GM18498 (cell line): Measurements from ENCODE around the gene FANCM.
A peak's percentile ranks its signal among the peaks of the same experiment; 100 is the strongest.
"Not testable (repeated sequence)": the region's sequence is repeated elsewhere in the genome, so short reads cannot be mapped to it uniquely, and the experiment has no call there.

ENCODE experiments used
- ATAC-seq: cut with Tn5 transposase; IDR thresholded peaks from one replicate; pipeline ENCODE4 v1.9.1; 2021; ENCODE audit warnings: mild to moderate bottlenecking, moderate library complexity; ENCODE audit not compliant: unreplicated experiment

The FANCM gene

DNA sequence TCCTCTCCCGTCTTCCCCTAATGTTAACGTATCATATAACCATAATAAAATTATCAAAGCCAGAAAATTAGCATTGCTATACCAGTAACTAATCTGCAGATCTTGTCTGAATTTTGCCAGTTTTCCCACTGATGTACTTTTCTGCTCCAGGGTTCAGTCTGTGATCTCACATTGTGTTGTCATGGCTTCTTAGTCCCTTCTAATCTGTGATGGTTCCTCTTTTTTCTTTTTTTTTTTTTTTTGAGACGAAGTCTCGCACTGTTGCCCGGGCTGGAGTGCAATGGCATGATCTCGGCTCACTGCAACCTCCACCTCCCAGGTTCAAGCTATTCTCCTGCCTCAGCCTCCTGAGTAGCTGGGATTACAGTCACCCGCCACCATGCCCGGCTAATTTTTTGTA, 6.4 kb downstream of the FANCM start:
- ATAC-seq: not testable (repeated sequence)

DNA sequence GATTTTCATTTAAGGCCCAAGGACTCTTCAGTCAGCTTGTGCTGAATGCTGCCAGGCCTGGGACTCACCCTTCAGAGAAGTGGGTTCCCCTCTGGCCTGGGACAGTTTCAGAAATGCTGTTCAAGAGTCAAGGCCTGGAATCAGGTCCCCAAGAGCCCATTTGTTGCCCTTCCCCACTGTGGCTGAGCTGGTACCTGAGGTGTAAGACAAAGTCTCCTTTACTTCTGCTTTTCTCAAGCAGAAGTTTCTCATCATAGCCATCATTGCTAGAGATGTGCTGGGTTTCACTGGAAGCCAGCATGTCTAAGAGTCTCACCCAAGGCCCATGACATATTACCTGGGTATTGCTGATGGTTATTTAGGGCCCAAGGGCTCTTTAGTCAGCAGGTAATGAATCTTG, 8.9 kb downstream of the FANCM start:
- ATAC-seq: peak; percentile 75

DNA sequence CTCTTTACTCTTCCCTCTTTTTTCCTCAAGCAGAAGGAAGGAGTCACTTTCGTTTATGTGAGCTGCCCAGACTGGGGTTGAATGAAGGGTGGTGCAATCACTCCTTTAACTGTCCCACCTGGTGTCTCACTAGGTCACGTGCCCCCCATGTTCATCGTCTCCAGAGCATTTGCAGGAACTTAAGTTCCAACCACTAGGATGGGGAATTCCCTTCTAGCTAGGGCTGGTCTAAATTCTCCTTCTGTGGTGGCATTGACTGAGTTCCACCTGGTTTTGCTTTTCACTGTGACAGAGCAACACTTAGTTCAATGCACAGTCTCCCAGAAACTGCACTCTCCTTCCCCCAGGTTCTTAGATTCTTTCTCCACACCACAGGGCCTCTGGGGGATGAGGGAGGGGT, 9.5 kb downstream of the FANCM start:
- ATAC-seq: peak; percentile 63

DNA sequence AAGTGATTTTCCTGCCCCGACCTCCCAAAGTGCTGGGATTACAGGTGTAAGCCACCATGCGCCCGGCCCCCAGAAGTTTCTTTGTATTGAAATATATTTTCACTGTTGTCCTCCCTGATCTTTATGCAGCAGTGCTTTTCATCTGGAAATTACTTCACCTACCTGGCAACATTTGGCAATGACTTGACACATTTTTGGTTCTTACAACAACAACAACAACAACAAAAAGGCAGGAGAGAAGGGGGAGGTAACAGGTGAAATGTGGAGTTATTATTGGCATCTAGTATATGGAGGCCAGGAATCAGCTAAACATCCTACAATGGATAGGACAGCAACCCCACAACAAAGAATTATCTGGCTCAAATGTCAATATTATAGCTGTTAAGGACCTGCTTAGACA, 13.9 kb downstream of the FANCM start:
- no peak for ATAC-seq

DNA sequence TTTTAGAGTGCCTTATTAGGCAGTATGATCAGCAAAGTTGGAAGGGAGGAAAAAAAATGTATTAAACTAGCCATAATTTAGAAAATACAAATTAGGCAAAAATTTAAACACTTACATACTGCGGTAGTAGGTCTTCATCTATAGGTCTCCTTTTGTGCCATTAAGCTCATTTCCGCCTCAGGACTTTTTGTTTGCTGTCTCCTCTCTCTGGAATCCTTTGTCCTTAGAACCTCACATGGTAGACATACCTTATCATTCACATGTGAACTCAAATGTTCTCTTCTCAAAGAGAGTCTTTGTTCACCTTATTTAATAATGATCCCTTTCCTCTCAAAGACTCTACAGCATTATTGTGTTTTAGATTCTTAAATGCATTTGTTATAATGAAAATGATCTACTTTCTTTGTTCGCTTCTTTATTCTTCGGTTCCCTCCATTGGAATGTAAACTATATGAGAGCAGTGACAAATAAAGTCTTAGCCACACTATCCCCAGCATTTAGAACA, 14.7 kb downstream of the FANCM start:
- no peak for ATAC-seq

DNA sequence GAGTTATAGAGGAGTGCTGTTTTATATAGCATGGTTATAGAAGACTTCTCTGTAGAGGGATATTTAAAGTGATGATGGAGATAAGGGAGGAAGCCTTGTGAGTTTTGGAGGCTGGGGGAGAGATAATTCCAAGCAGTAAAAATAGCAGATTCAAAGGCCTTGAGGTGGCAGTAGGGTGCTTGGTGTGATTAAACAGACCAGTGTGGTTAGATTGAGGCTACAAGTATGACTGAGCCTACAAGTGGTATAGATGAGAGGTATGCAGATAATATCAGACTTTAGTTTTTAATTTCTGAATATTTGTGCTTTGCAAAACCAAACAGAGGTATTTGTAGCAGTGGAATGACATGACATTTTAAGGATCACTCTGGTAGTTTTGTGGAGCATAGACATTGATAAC, 20.3 kb downstream of the FANCM start:
- peak; percentile 74 for ATAC-seq

DNA sequence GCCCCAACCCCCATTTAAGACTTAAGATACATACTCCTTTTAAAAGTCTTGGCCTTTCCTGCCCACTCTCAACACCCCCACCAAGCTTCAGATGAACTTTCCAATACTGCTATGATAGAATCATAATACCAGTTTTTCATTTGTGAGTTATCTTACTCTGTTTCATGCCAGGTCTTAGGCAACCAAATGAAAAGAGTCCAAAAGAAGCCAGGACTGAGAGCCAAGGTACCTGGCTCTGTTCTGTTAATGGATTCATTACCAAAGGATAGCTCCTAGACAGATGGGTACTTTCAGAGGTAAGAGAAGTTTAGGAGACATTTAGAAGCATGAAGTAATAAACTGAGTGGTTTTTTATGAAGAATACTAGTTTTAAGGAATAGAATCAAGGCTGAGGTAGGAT, 34.2 kb downstream of the FANCM start:
- no peak for ATAC-seq

DNA sequence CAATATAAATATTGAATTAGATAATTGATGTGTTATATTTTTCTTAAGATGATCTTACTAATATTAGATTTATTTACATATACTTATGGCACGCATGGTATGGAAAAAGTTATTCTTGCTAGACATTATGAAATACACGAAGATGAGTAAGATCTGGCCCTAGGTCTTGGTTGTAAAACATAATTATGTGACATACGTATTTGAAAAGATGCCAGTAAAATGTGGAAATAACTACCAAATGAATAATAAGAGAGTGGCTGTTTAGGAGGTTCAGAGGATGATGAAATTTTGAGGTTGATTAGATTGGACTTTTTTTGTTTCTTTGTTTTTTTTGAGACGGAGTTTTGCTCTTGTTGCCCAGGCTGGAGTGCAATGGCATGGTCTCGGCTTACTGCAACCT, 41.3 kb downstream of the FANCM start:
- no peak for ATAC-seq

DNA sequence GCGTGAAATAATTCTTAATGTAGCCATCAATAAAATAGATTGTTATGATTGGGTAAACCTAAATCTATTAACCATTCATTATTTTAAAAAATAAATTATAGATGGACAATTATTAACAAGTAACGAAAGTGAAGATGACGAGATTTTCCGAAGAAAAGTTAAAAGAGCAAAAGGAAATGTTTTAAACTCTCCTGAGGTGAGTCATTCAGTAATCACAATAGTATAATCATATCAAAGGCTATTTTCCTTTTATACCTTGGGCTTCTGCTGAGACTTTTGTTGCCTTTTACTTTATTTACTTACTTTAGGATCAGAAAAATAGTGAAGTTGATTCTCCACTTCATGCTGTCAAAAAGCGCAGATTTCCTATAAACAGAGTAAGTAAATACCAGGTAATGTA, 45.6 kb downstream of the FANCM start:
- no peak for ATAC-seq

DNA sequence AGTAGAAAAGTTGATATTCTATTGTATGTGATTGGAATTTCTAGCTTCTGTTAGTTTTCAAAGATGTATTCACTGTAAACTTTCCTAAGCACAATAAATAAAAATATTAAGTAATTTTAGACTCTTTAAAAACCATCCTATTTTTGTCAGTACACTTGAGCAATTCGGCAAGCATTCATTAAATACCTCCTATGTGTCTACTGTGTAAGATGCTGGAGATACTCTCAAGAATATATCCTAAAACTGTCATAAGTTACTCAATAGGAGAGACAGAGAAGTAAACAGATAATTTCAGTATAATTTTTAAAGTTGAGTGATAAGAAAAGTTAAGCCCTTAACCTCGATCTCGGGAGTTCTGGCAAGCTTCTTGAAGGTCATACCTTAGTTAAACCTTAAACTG, 46.1 kb downstream of the FANCM start:
- no peak for ATAC-seq

DNA sequence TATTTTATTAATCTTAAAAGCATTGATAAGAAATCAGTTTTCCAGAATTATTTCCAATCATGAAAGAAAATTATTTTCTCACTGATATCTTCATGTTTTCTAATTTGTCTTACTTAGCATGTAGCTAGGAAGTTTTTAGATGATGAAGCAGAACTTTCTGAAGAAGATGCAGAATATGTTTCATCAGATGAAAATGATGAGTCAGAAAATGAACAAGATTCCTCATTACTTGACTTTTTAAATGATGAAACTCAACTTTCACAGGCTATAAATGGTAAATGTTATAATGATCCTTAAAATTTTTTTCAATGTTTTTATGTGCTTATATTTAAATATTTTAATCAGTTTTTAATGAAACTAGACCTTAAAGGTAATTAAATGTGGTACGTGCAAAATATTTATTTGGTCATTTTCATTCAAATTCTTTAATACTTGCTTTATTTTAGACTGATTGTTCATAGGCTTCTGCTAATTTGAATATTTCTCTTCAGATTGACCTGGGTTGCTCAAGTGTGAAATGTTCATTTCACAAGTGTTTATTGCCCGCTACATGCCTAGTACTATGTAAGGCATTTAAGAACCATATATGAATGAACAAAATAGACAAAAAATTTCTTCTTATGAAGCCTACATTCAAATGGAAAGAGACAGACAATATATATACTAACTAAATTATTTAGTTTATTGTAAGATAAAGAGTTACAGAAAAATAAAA, 49.5 kb downstream of the FANCM start:
- no peak for ATAC-seq

DNA sequence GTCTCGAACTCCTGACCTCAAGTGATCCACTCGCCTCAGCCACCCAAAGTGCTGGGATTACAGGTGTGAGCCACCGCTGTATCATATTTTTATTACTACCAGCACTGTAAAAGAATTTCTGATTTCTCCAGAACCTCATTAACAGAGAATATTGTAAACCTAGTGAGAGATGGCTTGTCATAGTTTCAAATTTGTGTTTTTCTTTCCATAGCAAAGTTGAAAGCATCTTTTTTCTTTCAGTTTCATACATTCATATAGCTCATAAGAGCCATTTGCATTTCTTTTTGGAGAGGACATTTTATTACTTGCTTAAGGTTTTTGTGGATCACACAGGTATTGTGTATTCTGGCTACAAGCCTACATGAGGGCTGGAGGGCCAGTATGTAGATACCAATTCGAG, 59.2 kb downstream of the FANCM start:
- no peak for ATAC-seq

DNA sequence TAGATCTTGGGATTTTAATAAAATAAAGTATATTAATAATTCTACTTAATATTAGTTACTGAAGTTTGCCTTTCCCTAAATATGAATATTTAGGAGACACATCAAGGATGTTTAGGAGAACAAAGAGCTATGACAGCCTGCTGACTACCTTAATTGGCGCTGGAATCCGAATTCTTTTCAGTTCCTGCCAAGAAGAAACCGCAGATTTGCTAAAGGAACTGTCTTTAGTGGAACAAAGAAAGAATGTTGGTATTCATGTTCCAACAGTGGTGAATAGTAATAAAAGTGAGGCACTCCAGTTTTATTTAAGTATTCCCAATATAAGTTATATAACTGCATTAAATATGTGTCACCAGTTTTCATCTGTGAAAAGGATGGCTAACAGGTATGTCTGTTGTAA, 62.8 kb downstream of the FANCM start:
- no peak for ATAC-seq

DNA sequence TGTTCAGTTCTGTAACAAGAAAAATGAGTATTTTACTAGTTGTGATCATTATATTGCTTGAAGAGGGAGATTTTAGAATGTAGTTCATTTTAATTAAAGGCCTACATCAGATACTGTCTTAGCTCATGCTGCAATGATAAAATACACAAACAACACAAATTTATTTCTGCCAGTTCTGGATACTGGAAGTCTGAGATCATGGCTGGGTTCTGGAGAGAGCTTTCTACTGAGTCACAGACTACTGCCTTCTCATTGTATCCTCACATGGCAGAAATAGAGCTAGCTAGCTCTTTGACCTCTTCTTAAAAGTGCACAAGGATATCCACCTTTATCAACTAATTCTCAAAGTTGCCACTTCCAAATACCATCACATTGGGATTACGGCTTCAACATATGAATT, 63.5 kb downstream of the FANCM start:
- ATAC-seq: no peak

DNA sequence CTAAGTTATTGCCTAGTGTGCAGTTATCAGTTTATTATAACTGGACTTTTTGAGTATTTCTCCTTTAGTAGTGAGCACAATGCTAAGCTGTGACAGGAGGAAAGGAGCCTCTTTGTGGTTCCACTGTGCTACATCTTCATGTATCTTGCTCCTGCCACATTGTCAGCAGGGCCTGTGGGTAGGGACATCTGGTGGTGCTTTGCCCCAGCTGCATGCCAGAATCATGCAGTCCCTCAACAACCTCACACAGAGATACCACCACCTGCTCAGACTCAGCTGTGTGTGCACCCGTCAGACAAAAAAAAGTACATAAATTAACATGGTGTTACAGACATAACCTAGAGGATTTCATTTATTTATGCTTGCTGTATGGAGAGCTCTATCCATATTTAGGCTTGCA, 66.2 kb downstream of the FANCM start:
- ATAC-seq: peak; percentile 90

DNA sequence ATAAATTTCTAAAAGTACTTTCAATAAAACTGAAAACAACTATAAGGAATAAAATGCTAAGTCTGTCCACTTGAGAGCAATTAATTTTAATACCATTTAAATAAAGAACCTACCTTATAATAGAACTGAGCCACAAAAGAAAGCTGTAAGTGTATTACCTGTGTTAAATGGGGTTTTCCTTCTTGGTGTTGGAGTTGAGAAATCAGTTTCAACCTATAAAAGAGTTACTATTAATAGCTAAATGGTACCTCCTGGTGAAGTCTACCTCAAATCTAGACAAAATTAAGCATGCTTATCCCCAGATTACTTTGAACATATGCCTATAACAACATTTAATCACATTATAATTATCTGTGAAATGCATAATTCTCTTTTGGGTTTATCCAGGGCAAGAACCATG, 68.5 kb downstream of the FANCM start:
- ATAC-seq: no peak

DNA sequence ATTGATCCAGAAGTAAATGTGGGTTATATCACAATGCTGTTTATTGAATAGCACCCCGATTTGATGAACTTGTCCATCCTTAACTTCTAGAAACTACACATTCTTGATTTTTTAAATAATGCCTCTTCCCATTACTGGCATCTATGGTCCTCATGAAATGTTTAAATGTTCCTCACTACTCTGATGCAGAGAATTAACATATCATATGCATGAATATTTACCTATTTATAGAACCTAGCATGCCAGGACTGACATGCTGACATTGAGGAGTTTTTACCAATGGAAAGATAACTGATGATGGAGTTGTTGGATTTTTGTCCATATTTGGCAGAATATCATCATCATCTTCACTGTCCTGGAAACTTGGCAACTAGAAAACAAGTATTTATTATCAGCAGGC, 74.4 kb downstream of the FANCM start:
- no peak for ATAC-seq

DNA sequence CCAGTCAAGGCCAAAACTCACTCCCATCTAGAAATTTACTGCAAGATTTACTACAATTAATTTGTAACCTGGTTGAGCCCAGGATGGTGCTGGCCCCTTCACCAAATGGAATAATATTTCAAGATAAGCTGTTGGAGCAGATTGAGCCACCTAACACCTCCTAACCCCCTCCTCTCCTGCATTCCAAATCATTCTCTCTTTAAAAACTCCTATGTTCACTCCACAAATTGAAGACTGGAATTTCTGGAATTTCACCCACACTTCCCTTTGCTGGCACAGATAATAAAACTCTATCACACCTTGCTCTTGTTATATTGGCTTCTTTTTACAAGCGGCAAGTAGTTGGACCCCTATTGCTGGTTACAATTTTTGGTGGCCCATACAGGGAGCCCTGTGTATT, 75.6 kb downstream of the FANCM start:
- no peak for ATAC-seq

DNA sequence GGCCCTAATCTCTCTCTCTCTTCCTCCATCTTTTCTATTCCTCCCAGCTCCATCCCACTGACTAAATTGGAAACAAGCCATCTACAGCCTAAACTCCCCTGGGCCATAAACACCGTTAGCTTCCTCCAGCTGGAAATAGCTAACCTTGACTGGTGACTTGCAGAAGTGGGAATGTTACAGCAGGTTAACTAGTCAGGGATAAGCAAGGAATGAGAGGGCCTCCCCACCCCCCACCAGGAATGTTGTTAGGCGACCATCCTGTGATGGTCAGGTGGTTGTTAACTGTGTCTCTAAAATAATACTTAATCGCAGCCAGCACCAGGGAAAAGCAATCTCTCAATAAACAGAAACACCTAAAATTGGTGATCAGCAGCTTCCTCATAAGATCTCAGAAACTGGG, 76.5 kb downstream of the FANCM start:
- no peak for ATAC-seq

DNA sequence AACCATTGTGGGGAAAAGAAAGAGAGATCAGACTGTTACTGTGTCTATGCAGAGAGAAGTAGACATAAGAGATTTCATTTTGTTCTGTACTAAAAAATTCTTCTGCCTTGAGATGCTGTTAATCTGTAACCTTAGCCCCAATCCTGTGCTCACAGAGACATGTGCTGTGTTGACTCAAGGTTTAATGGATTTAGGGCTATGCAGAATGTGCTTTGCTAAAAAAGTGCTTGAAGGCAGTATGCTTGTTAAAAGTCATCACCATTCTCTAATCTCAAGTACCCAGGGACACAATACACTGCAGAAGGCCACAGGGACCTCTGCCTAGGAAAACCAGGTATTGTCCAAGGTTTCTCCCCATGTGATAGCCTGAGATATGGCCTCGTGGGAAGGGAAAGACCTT, 78.0 kb downstream of the FANCM start:
- not testable (repeated sequence) for ATAC-seq

DNA sequence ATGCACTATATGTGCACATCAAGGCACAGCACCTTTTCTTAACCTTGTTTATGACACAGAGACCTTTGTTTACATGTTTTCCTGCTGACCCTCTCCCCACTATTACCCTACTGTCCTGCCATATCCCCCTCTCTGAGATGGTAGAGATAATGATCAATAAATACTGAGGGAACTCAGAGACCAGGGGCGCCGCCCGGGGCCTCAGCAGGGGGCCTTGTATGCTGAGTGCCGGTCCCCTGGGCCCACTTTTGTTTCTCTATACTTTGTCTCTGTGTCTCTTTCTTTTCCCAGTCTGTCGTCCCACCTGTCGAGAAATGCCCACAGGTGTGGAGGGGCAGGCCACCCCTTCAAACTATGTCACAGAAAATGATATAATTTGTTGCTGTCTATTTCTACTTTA, 78.6 kb downstream of the FANCM start:
- not testable (repeated sequence) for ATAC-seq

DNA sequence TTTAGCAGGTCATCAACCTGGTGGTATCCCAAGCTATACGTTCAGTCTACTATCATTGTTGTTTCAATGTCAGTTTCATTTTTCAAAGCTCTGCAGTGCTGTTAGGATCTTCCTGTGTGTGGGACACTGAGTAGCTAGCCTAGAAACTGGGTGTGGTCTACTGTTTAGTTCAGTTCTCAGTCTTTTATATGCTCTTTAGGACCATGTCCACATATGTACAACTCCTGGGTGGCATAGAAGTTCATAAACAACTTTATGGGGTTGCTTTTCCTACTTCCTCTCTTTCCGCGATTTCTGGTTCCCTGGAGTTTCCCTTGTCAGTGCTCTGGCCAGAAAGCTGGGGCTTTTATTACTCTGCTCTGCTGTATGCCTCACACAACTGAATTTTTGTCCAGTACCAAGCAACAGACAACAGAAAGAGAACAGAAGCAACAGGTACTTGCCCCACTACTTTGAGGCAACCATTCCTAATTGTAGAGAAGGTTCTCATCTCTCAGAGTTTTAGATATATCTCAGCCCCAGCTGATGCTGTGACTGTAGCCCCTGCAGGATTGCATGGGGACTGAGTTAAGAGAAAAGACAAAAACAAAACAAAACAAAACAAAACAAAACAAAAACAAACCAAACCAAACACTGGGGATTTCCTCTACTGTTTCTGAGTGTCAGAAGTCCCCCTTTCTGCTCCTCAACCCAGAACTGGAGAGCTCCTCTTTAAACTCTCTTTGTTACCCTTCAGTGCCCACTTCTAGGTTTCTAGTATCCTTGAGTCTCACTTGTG, 86.9 kb downstream of the FANCM start:
- ATAC-seq: peak; percentile 64
